Heart left ventricle (tissue), 13 donors: ENCODE measurements around the gene CD247.

ENCODE experiments used
- CTCF ChIP-seq, 12 donors: fragments of 200-600 bp; sonication (generic) in 4 of 12; IDR thresholded peaks; one replicate each; pipeline versions ENCODE4 v1.5.0 to v1.8.0; 2018 to 2022; ENCODE audit warnings: antibody characterized with exemption in 12 of 12, mild to moderate bottlenecking in 5 of 12
- POLR2A ChIP-seq, 2 donors: fragments of 450-650 bp; IDR thresholded peaks; one replicate each; pipeline ENCODE4 v1.6.1; 2017; ENCODE audit warnings: antibody characterized with exemption in 2 of 2, mild to moderate bottlenecking in 2 of 2, moderate library complexity in 2 of 2
- donor health status: ischemic (EF 13 %, LVEDD 7.1; RV severe dilation, severe dysfunction).
- donor health status: DM: no; HTN: yes; CAD: no.
- donor health status: DM: no; HTN: no; CAD: no.
- donor health status: ischemic (EF 25% LVEDD 6.9; RV normal size, moderate dysfunction).
- donor health status: ischemic (EF 25% LVEDD 5.7; RV mildly dilated, moderate dysfunction).
- donor health status: ischemic (EF 35%, LVEDD 5.7; RV mildly dilated, moderate dysfunction).
- donor health status: nonischemic (EF 11% LVEDD 7.7; RV severe dilation, severe dysfunction).
- donor health status: DM: yes; HTN: yes; CAD: no.
- donor health status: PGD.
- donor health status: ischemic (EF 29% LVEDD 5.4; RV normal size, mild dysfunction).
- donor health status: nonischemic (EF 23%, LVEDD 6.1; RV moderate dilation, normal function).

- no peak for TF ChIP-seq CTCF (IDR thresholded peaks at IDR 0.05)
- no peak for TF ChIP-seq POLR2A (IDR thresholded peaks at IDR 0.05)
These were observed 18.0 kb downstream of the CD247 start for GRCh38 chr1:167500283-167500860.
